Spinal cord (tissue), 10 donors: ENCODE measurements around the gene HPF1. TPM values are rescaled to one million over a fixed set of nuclear protein-coding genes. Genes with fewer than 3 reads are reported as not detected.
"Not testable (repeated sequence)": the region's sequence is repeated elsewhere in the genome, so short reads cannot be mapped to it uniquely, and the experiment has no call there.

Experiments
- DNase-seq, 6 donors: peaks; one replicate each; pipeline versions ENCODE4 v3.0.0 to v3.0.0-alpha.2; 2013 to 2015; ENCODE audit warnings: low spot score in 6 of 6, low read depth in 4 of 6
- H3K27ac ChIP-seq: one replicate; pipeline ENCODE4 v1.5.1; 2013; ENCODE audit warnings: low read depth, low read length, control low read depth
- H3K27me3 ChIP-seq: one replicate; pipeline ENCODE4 v1.6.1; 2013; ENCODE audit warnings: low read length; ENCODE audit not compliant: control insufficient read depth, insufficient read depth
- H3K36me3 ChIP-seq: one replicate; pipeline ENCODE4 v1.6.1; 2013; ENCODE audit warnings: low read length; ENCODE audit not compliant: control insufficient read depth, insufficient read depth
- H3K4me1 ChIP-seq: one replicate; pipeline ENCODE4 v1.6.1; 2013; ENCODE audit warnings: low read length; ENCODE audit not compliant: control insufficient read depth, insufficient read depth
- H3K4me3 ChIP-seq: one replicate; pipeline ENCODE4 v1.5.1; 2013; ENCODE audit warnings: low read depth, low read length, control low read depth
- H3K9me3 ChIP-seq: one replicate; pipeline ENCODE4 v1.6.1; 2013; ENCODE audit warnings: low read length; ENCODE audit not compliant: control insufficient read depth, insufficient read depth
- WGBS: methylation state at CpG from one replicate; pipeline ENCODE4 v1.1.5; 2013; ENCODE audit warnings: missing lambda C conversion rate; ENCODE audit not compliant: insufficient coverage; 5-methylcytosine and 5-hydroxymethylcytosine counted together
- polyA plus RNA-seq, 2 donors: library from polyadenylated mRNA; unstranded; fragments of 120-200 nt; gene quantifications; one replicate each; pipeline ENCODE4 v1.2.1, GENCODE V29; 2013; ENCODE audit not compliant: insufficient read length in 2 of 2
- total RNA-seq, 2 donors: library from RNA; depleted of rRNA in 1 of 2; stranded (reverse); fragments of 120-200 nt in 1 of 2; fragments of >200 nt in 1 of 2; gene quantifications; one replicate each; pipeline versions ENCODE4 v1.2.3 to v1.2.4, GENCODE V29; 2013 to 2014
- donor health status: healthy.

Gene HPF1
- total and polyA plus RNA-seq, 4 donors, result 31.4 to 60.5 (median 45.1) TPM

GRCh38 chr4:169756971-169757574 lies 671 bp downstream of the HPF1 start:
- peaks cover 7% of the 10 kb centered on the region for H3K4me1 ChIP-seq
- H3K9me3 ChIP-seq, result no peaks in the 10 kb centered on the region
- H3K27me3 ChIP-seq, result no peaks in the 10 kb centered on the region
- peaks cover 4% of the 10 kb centered on the region for H3K36me3 ChIP-seq
- peak in 1 of 6 donors; percentile 14 for DNase-seq
- H3K4me3 ChIP-seq, result peak overlapping the region; percentile 93
- 2% methylated on average over 13 of the region's 13 CpGs for WGBS
- peak overlapping the region; percentile 82 for H3K27ac ChIP-seq

GRCh38 chr4:169745291-169745690 lies 12.5 kb downstream of the HPF1 start:
- H3K4me1 ChIP-seq, result no peaks in the 10 kb centered on the region
- no peaks in the 10 kb centered on the region for H3K27me3 ChIP-seq
- DNase-seq, result no peak
- no peak overlapping the region for H3K4me3 ChIP-seq
- WGBS, result 88% methylated on average over 1 of the region's 1 CpG
- peaks cover 5% of the 10 kb centered on the region for H3K36me3 ChIP-seq
- H3K9me3 ChIP-seq, result no peaks in the 10 kb centered on the region
- no peak overlapping the region for H3K27ac ChIP-seq

GRCh38 chr4:169744601-169745000 lies 13.1 kb downstream of the HPF1 start:
- H3K9me3 ChIP-seq, result no peaks in the 10 kb centered on the region
- H3K36me3 ChIP-seq, result peaks cover 5% of the 10 kb centered on the region
- H3K4me1 ChIP-seq, result no peaks in the 10 kb centered on the region
- no peak for DNase-seq
- H3K4me3 ChIP-seq, result no peak overlapping the region
- H3K27me3 ChIP-seq, result no peaks in the 10 kb centered on the region
- no peak overlapping the region for H3K27ac ChIP-seq
- no CpG with 5 or more reads among the region's 1 CpG for WGBS

- peaks cover 5% of the 10 kb centered on the region for H3K36me3 ChIP-seq
Measured at GRCh38 chr4:169741569-169741968, 16.2 kb downstream of the HPF1 start.

GRCh38 chr4:169738604-169739003 lies 19.1 kb downstream of the HPF1 start:
- H3K36me3 ChIP-seq, H3K4me1 ChIP-seq: not testable (repeated sequence)

More at GRCh38 chr4:169741569-169741968, 16.2 kb downstream of the HPF1 start:
- WGBS, result no CpG with 5 or more reads among the region's 2 CpGs
- Histone ChIP-seq H3K9me3 (no peaks in the 10 kb centered on the region), H3K27me3 (no peaks in the 10 kb centered on the region), H3K27ac (no peak overlapping the region), H3K4me1 (no peaks in the 10 kb centered on the region), H3K4me3 (no peak overlapping the region)
- no peak for DNase-seq

DNA sequence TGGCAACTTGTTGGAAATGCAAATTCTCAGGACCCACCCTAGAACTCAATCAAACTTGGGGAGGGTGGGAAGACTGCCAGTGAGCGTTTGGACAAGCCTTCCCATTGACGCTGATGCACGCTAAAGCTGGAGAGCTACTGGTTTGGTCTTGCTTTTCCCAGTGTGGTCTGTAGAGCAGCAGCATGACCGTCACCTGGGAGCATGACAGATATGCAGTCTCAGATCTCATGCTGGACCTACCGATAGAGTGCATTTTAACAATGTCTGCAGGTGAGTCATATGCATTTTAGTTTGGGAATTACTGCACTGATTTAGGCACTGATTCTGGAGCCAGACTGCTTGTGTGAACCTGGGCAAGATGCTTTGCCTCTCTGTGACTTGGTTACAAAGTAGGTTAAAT lies 27.2 kb downstream of the HPF1 start:
- H3K27me3 ChIP-seq, result no peaks in the 10 kb centered on the region
- H3K4me3 ChIP-seq, result no peak overlapping the region
- H3K27ac ChIP-seq, result no peak overlapping the region
- WGBS, result 92% methylated on average over 5 of the region's 5 CpGs
- DNase-seq, result no peak
- H3K36me3 ChIP-seq, result peaks cover 10% of the 10 kb centered on the region
- H3K9me3 ChIP-seq, result no peaks in the 10 kb centered on the region
- no peaks in the 10 kb centered on the region for H3K4me1 ChIP-seq

More at GRCh38 chr4:169738604-169739003, 19.1 kb downstream of the HPF1 start:
- H3K9me3 ChIP-seq, H3K27me3 ChIP-seq, H3K27ac ChIP-seq, H3K4me3 ChIP-seq, DNase-seq: not testable (repeated sequence)

DNA sequence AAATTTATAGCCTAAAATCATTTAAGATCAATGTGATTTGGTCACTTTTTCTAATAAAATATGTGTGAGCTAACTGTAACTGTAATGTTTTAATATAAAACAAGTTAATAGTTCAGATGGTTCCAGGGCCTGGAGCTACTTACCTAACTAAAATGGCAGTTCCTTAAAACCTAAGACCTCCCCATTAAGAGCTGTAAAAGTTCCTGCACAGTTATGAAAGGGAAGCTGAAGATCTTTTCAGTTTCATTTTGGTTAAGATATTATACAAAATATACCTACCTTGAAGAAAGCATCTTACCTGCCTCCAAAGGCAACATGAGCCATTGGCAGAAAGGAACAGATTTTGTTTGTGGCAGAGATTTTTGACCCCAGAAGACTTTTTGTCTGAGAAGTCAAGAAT lies 30.1 kb downstream of the HPF1 start:
- H3K36me3 ChIP-seq, result peaks cover 10% of the 10 kb centered on the region
- H3K27ac ChIP-seq, result no peak overlapping the region
- H3K9me3 ChIP-seq, result no peaks in the 10 kb centered on the region
- no peak overlapping the region for H3K4me3 ChIP-seq
- no peaks in the 10 kb centered on the region for H3K4me1 ChIP-seq
- H3K27me3 ChIP-seq, result no peaks in the 10 kb centered on the region
- no peak for DNase-seq

- no peak for DNase-seq
- Histone ChIP-seq H3K27ac (no peak overlapping the region), H3K27me3 (no peaks in the 10 kb centered on the region), H3K36me3 (peaks cover 8% of the 10 kb centered on the region), H3K4me3 (no peak overlapping the region), H3K4me1 (no peaks in the 10 kb centered on the region), H3K9me3 (no peaks in the 10 kb centered on the region)
- WGBS, result 83% methylated on average over 2 of the region's 2 CpGs
Measured at GRCh38 chr4:169724260-169724659, 33.5 kb downstream of the HPF1 start.

- H3K9me3 ChIP-seq, result no peaks in the 10 kb centered on the region
- 40% methylated on average over 1 of the region's 9 CpGs for WGBS
- no peak overlapping the region for H3K27ac ChIP-seq
- H3K27me3 ChIP-seq, result no peaks in the 10 kb centered on the region
- H3K36me3 ChIP-seq, result peaks cover 5% of the 10 kb centered on the region
- H3K4me1 ChIP-seq, result no peaks in the 10 kb centered on the region
- DNase-seq, result peak in 2 of 6 donors; percentile 33 to 57
- H3K4me3 ChIP-seq, result no peak overlapping the region
Measured at GRCh38 chr4:169723207-169723965, 34.4 kb downstream of the HPF1 start.

GRCh38 chr4:169720529-169720928 lies 37.2 kb downstream of the HPF1 start:
- no peak overlapping the region for H3K27ac ChIP-seq
- H3K4me1 ChIP-seq, result no peaks in the 10 kb centered on the region
- no peaks in the 10 kb centered on the region for H3K27me3 ChIP-seq
- no CpG with 5 or more reads among the region's 7 CpGs for WGBS
- peaks cover 5% of the 10 kb centered on the region for H3K36me3 ChIP-seq
- no peaks in the 10 kb centered on the region for H3K9me3 ChIP-seq
- DNase-seq, result no peak
- no peak overlapping the region for H3K4me3 ChIP-seq
